HepG2 (cell line): ENCODE measurements around the gene ZC3H12A. TPM values are rescaled to one million over a fixed set of nuclear protein-coding genes. Genes with fewer than 3 reads are reported as not detected.

Experiments
- ATAC-seq: fragments of 200-7000 bp; cut with Tn5 transposase; 3 replicates; pipeline ENCODE4 v1.9.1; 2020; ENCODE audit warnings: mild to moderate bottlenecking, moderate library complexity
- BruUV-seq: library from RNA; stranded (reverse); fragments of 400-500 nt; replicated peaks from 2 replicates; lab custom pipeline; 2021; lab: Mats Ljungman, UMichigan
- CTCF ChIA-PET: fragments of 300-600 bp; formaldehyde crosslinking; extraction: SDS; loops from one replicate; lab custom pipeline; 2021; ENCODE audit warnings: low total read pairs, inconsistent platforms, low intra/inter-chr PET ratio; lab: Yijun Ruan, JAX
- POLR2A ChIA-PET: fragments of 350-600 bp; sonication (Branson Sonifier 250); formaldehyde crosslinking; loops from one replicate; lab custom pipeline; 2020; ENCODE audit warnings: antibody characterized with exemption, inconsistent platforms; lab: Yijun Ruan, JAX
- DNase-seq: peaks from one replicate; pipeline ENCODE4 v3.0.0-alpha.2; 2015; ENCODE audit warnings: low spot score
- FAIRE-seq: peaks from 3 replicates; lab custom pipeline; 2011; peaks lifted over from hg19 to GRCh38; lab: Jason Lieb, UNC
- H2AFZ ChIP-seq: one replicate; pipeline ENCODE4 v1.6.1; 2011; ENCODE audit warnings: low read length, inconsistent platforms
- H3K27ac ChIP-seq: fragments of 300-600 bp; 3 replicates; pipeline ENCODE4 v1.8.0; 2011; ENCODE audit warnings: mixed run types, mild to moderate bottlenecking, mixed read lengths, low read length, inconsistent platforms; ENCODE audit not compliant: insufficient read depth; ENCODE audit errors: extremely low read length
- H3K27me3 ChIP-seq, 2 experiments: fragments of 200-600 bp in 1 of 2; 2 replicates in 1 of 2; 3 replicates in 1 of 2; pipeline versions ENCODE4 v1.6.0 to v1.8.0; 2011; ENCODE audit warnings: low read length in 2 of 2, mild to moderate bottlenecking in 2 of 2, moderate library complexity in 2 of 2, inconsistent platforms in 1 of 2; ENCODE audit not compliant: insufficient read depth in 2 of 2, control insufficient read depth in 1 of 2
- H3K36me3 ChIP-seq, 2 experiments: fragments of 200-600 bp in 1 of 2; replicated peaks in 1 of 2; 2 replicates in 1 of 2; 3 replicates in 1 of 2; pipeline versions ENCODE4 v1.5.1 to v1.8.0; 2011; ENCODE audit warnings: low read length in 2 of 2, inconsistent platforms in 1 of 2; ENCODE audit not compliant: insufficient read depth in 2 of 2, control insufficient read depth in 1 of 2
- H3K4me1 ChIP-seq: 2 replicates; pipeline ENCODE4 v1.5.1; 2012; ENCODE audit warnings: low read length, inconsistent platforms; ENCODE audit not compliant: insufficient read depth
- H3K4me2 ChIP-seq: 2 replicates; pipeline ENCODE4 v1.6.0; 2011; ENCODE audit warnings: low read depth, low read length, inconsistent platforms
- H3K4me3 ChIP-seq, 3 experiments: fragments of 200-600 bp in 1 of 3; sonication (generic), shearing (Covaris generic) in 1 of 3; replicated peaks in 1 of 3; 2 replicates each; pipeline ENCODE4 v1.5.1; 2011 to 2016; ENCODE audit warnings: low read length in 3 of 3, inconsistent platforms in 2 of 3, low read depth in 2 of 3, mild to moderate bottlenecking in 2 of 3, control low read depth in 1 of 3, mixed read lengths in 1 of 3; ENCODE audit not compliant: insufficient read depth in 1 of 3
- H3K79me2 ChIP-seq: one replicate; pipeline ENCODE4 v1.6.1; 2011; ENCODE audit warnings: low read length, inconsistent platforms; ENCODE audit not compliant: insufficient read depth
- H3K9ac ChIP-seq: 2 replicates; pipeline ENCODE4 v1.6.0; 2011; ENCODE audit warnings: mild to moderate bottlenecking, low read depth, low read length, inconsistent platforms; ENCODE audit not compliant: insufficient read depth
- H3K9me3 ChIP-seq: 2 replicates; pipeline ENCODE4 v1.5.1; 2012; ENCODE audit warnings: mild to moderate bottlenecking, low read length
- H4K20me1 ChIP-seq: 2 replicates; pipeline ENCODE4 v1.6.0; 2011; ENCODE audit warnings: inconsistent platforms, mild to moderate bottlenecking, low read length, moderate library complexity; ENCODE audit not compliant: insufficient read depth
- ATAD3A ChIP-seq: sonication (generic); formaldehyde crosslinking; IDR thresholded peaks from 2 replicates; pipeline ENCODE4 v1.4.0; 2020; ENCODE audit warnings: missing genetic modification reagents
- CREB1 ChIP-seq, 2 experiments: fragments of 450-650 bp in 1 of 2; IDR thresholded peaks; 2 replicates each; pipeline ENCODE4 v1.6.1; 2016 to 2017; ENCODE audit warnings: control low read depth in 1 of 2, mild to moderate bottlenecking in 1 of 2, missing compliant biosample characterization in 1 of 2, missing genetic modification characterization in 1 of 2
- GLMP ChIP-seq: sonication (generic); formaldehyde crosslinking; IDR thresholded peaks from 2 replicates; pipeline ENCODE4 v1.9.0; 2021; ENCODE audit warnings: missing genetic modification reagents, mild to moderate bottlenecking, borderline replicate concordance
- KMT2A ChIP-seq: sonication (generic); formaldehyde crosslinking; IDR thresholded peaks from 2 replicates; pipeline ENCODE4 v1.4.0; 2020; ENCODE audit warnings: missing genetic modification reagents
- MYNN ChIP-seq: sonication (generic); formaldehyde crosslinking; IDR thresholded peaks from 2 replicates; pipeline ENCODE4 v1.4.0; 2020; ENCODE audit warnings: mild to moderate bottlenecking, low read depth, missing genetic modification reagents
- NCOR1 ChIP-seq: fragments of 200-600 bp; sonication (generic); IDR thresholded peaks from 2 replicates; pipeline ENCODE4 v1.7.0; 2017; ENCODE audit warnings: antibody characterized with exemption, low read length, borderline replicate concordance
- RBM39 ChIP-seq: fragments of 200-400 bp; formaldehyde crosslinking; IDR thresholded peaks from one replicate; pipeline ENCODE4 v1.6.1; 2018; ENCODE audit warnings: antibody characterized with exemption, mild to moderate bottlenecking, low read depth, low read length; ENCODE audit not compliant: poor library complexity, severe bottlenecking
- RXRA ChIP-seq: sonication (generic); formaldehyde crosslinking; IDR thresholded peaks from 2 replicates; pipeline ENCODE4 v1.5.1; 2020; ENCODE audit warnings: missing genetic modification reagents
- SCMH1 ChIP-seq: sonication (generic); formaldehyde crosslinking; IDR thresholded peaks from 2 replicates; pipeline ENCODE4 v1.9.0; 2021; ENCODE audit warnings: missing genetic modification reagents, mild to moderate bottlenecking, borderline replicate concordance
- TBX3 ChIP-seq: fragments of 450-650 bp; IDR thresholded peaks from 2 replicates; pipeline ENCODE4 v1.6.1; 2017; ENCODE audit warnings: antibody characterized with exemption, mild to moderate bottlenecking, inconsistent platforms, borderline replicate concordance
- TSC22D2 ChIP-seq: sonication (generic); formaldehyde crosslinking; IDR thresholded peaks from 2 replicates; pipeline ENCODE4 v1.5.1; 2020; ENCODE audit warnings: missing genetic modification reagents, mild to moderate bottlenecking, borderline replicate concordance
- XBP1 ChIP-seq: sonication (generic); formaldehyde crosslinking; IDR thresholded peaks from 2 replicates; pipeline ENCODE4 v1.5.0; 2020; ENCODE audit warnings: missing genetic modification reagents
- ZBTB21 ChIP-seq: sonication (generic); formaldehyde crosslinking; IDR thresholded peaks from 2 replicates; pipeline ENCODE4 v1.4.0; 2020; ENCODE audit warnings: missing genetic modification reagents
- ZNF350 ChIP-seq: sonication (generic); formaldehyde crosslinking; IDR thresholded peaks from 2 replicates; pipeline ENCODE4 v1.4.0; 2020; ENCODE audit warnings: mild to moderate bottlenecking, low read depth, missing genetic modification reagents, borderline replicate concordance
- ZNF510 ChIP-seq: sonication (generic); formaldehyde crosslinking; IDR thresholded peaks from 2 replicates; pipeline ENCODE4 v1.4.0; 2020; ENCODE audit warnings: low read depth, mild to moderate bottlenecking, missing genetic modification reagents
- ZNF558 ChIP-seq: sonication (generic); formaldehyde crosslinking; IDR thresholded peaks from 2 replicates; pipeline ENCODE4 v1.9.0; 2022; ENCODE audit warnings: mild to moderate bottlenecking, missing genetic modification reagents, borderline replicate concordance
- ZNF619 ChIP-seq: sonication (generic); formaldehyde crosslinking; IDR thresholded peaks from 2 replicates; pipeline ENCODE4 v1.4.0; 2020; ENCODE audit warnings: mild to moderate bottlenecking, missing genetic modification reagents
- ZSCAN29 ChIP-seq: sonication (generic); formaldehyde crosslinking; conservative IDR thresholded peaks from 2 replicates; pipeline ENCODE4 v1.4.0; 2020; ENCODE audit warnings: mild to moderate bottlenecking, missing genetic modification reagents
- WGBS: methylation state at CpG from one replicate; pipeline ENCODE4 v1.1.6; 2017; ENCODE audit warnings: low lambda C conversion rate; 5-methylcytosine and 5-hydroxymethylcytosine counted together
- in situ Hi-C: cut with HindIII; loops from 2 replicates; pipeline ENCODE4 v1.10.0; 2017; ENCODE audit warnings: low pct_unique_long_range_greater_than_20kb; ENCODE audit not compliant: extremely low pct_ligation_motif_present
- intact Hi-C: fragments of 100-400 bp; cut with micrococcal nuclease; formaldehyde crosslinking; loops from one replicate; pipeline ENCODE4 v1.10.0; 2022; ENCODE audit not compliant: unreplicated experiment
- polyA plus RNA-seq, 8 experiments: library from polyadenylated mRNA; depleted of rRNA in 3 of 8; stranded (reverse) in 7 of 8; unstranded in 1 of 8; fragments of >200 nt; fragmentation: Illumina TruSeq in 4 of 8; extraction: Trizol in 4 of 8; gene quantifications; 2 replicates each; pipeline versions ENCODE4 v1.2.1 to v1.2.3, GENCODE V29; 2011 to 2016; ENCODE audit warnings: low read depth in 4 of 8, missing spikeins in 1 of 8, mixed read lengths in 1 of 8; ENCODE audit not compliant: insufficient read depth in 1 of 8
- total RNA-seq, 5 experiments: library from RNA; depleted of rRNA; stranded (reverse); fragments of >200 nt; fragmentation: Illumina TruSeq; extraction: Trizol; gene quantifications; 2 replicates each; pipeline ENCODE4 v1.2.3, GENCODE V29; 2016; ENCODE audit warnings: low read depth in 1 of 5

Gene ZC3H12A
- total and polyA plus RNA-seq, 2 of the 13 experiments (the other 11 are each of a cell fraction or from before 2014, with no cell fraction given): 6.8 to 13.3 TPM

GRCh38 chr1:37515185-37516034 lies 41.0 kb downstream of the ZC3H12A start (continued):
- no peak for TF ChIP-seq SCMH1 (CRISPR knock-in tag)
- no peak for TF ChIP-seq TBX3
- no peak for TF ChIP-seq ATAD3A (CRISPR knock-in tag)
- TF ChIP-seq ZNF510 (CRISPR knock-in tag): no peak
- TF ChIP-seq ZBTB21 (CRISPR knock-in tag): 0 out of 2 replicates have a peak, but pooled peaks have one; percentile 6
- TF ChIP-seq CREB1 (IDR thresholded peaks at IDR 0.05): no peak
- TF ChIP-seq CREB1 (CRISPR knock-in tag; IDR thresholded peaks at IDR 0.05): peak; percentile 70
- no peak for TF ChIP-seq ZNF558 (CRISPR knock-in tag)
- 0 out of 2 replicates have a peak, but pooled peaks have one; percentile 20 for TF ChIP-seq ZSCAN29 (CRISPR knock-in tag)
- TF ChIP-seq RXRA (CRISPR knock-in tag): no peak
- no peak for TF ChIP-seq KMT2A (CRISPR knock-in tag)
- TF ChIP-seq, all 625 proteins: peak for 25

DNA sequence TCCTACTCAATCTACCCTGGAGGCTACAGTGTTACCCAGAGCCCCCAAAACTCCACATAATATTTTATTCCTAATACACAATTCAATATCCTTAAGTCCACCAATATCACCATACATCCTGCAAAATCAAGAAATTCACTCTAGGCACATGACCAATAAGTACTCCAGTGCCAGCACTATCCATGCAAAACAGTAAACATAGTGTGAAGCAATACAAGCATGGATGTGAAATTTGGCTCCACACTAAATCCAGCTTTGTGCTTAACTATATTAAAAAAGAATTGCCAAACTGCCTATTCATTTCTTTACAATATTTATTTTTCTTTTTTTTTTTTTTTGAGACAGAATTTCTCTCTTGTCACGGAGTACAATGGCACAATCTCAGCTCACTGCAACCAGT lies 43.2 kb downstream of the ZC3H12A start:
- ATAC-seq (no peak), FAIRE-seq (no peak), DNase-seq (no peak)
- H3K4me1 ChIP-seq: peaks cover 22% of the 10 kb centered on the region
- H3K4me2 ChIP-seq: no peak overlapping the region
- peaks cover 12% of the 10 kb centered on the region for H3K79me2 ChIP-seq
- WGBS: 92% methylated on average over 1 of the region's 1 CpG
- CTCF ChIA-PET: no interaction called here
- BruUV-seq: no TSS peak
- POLR2A ChIA-PET: no interaction called here
- peaks cover 9% of the 10 kb centered on the region; the same call in 1 of the 2 replicates for H4K20me1 ChIP-seq
- H3K36me3 ChIP-seq: peaks cover 1 to 2% of the 10 kb centered on the region in 2 experiments; a peak in 3 of 5 replicates
- TF ChIP-seq ZNF619 (CRISPR knock-in tag) (no peak), TSC22D2 (CRISPR knock-in tag) (no peak), RXRA (CRISPR knock-in tag) (no peak), GLMP (CRISPR knock-in tag) (no peak), NCOR1 (no peak), RBM39 (no peak), MYNN (CRISPR knock-in tag) (no peak), XBP1 (CRISPR knock-in tag) (no peak), ZNF350 (CRISPR knock-in tag) (no peak)
- in situ Hi-C loops (no loop called here), intact Hi-C loops (no loop called here)
- H2AFZ ChIP-seq: no peak overlapping the region
- H3K4me3 ChIP-seq: no peak overlapping the region
- H3K9me3 ChIP-seq: no peaks in the 10 kb centered on the region
- H3K27me3 ChIP-seq: no peaks in the 10 kb centered on the region
- no peak overlapping the region for H3K27ac ChIP-seq
- H3K9ac ChIP-seq: no peak overlapping the region
